H1 (cell line): ENCODE measurements around the gene BMERB1. TPM values are rescaled to one million over a fixed set of nuclear protein-coding genes. Genes with fewer than 3 reads are reported as not detected.

Experiments used
- CTCF ChIA-PET: fragments of 300-600 bp; sonication (Branson Sonifier 250); formaldehyde crosslinking; loops from one replicate; lab custom pipeline; 2021; ENCODE audit not compliant: partially characterized antibody; lab: Charles Lee
- POLR2A ChIA-PET: fragments of 300-600 bp; sonication (Branson Sonifier 250); formaldehyde crosslinking; loops from one replicate; lab custom pipeline; 2021; ENCODE audit warnings: inconsistent platforms; ENCODE audit not compliant: partially characterized antibody; lab: Charles Lee
- DNase-seq, 2 experiments: peaks; one replicate each; pipeline versions ENCODE4 v3.0.0 to v3.0.0-alpha.2; 2010 to 2022; ENCODE audit warnings: low spot score in 2 of 2, low read depth in 1 of 2, mixed read lengths in 1 of 2
- FAIRE-seq: peaks from 2 replicates; lab custom pipeline; 2011; peaks lifted over from hg19 to GRCh38; lab: Jason Lieb, UNC
- H2AFZ ChIP-seq: 2 replicates; pipeline ENCODE4 v1.8.1; 2012; ENCODE audit warnings: low read length, inconsistent platforms
- H2AK5ac ChIP-seq: 2 replicates; pipeline ENCODE4 v1.6.1; 2013; ENCODE audit warnings: low read depth, low read length
- H2BK120ac ChIP-seq: replicated peaks from 2 replicates; pipeline ENCODE3; 2013; ENCODE audit warnings: low read depth, low read length, inconsistent platforms
- H2BK12ac ChIP-seq: 2 replicates; pipeline ENCODE4 v1.6.1; 2013; ENCODE audit warnings: low read depth, low read length
- H2BK15ac ChIP-seq: 2 replicates; pipeline ENCODE4 v1.6.1; 2013; ENCODE audit warnings: low read length
- H2BK20ac ChIP-seq: 2 replicates; pipeline ENCODE4 v1.6.1; 2013; ENCODE audit warnings: low read length
- H2BK5ac ChIP-seq: 2 replicates; pipeline ENCODE4 v1.6.1; 2013; ENCODE audit warnings: low read depth, low read length
- H3K14ac ChIP-seq: 2 replicates; pipeline ENCODE4 v1.6.1; 2013; ENCODE audit warnings: inconsistent platforms; ENCODE audit not compliant: insufficient read length
- H3K18ac ChIP-seq: 2 replicates; pipeline ENCODE4 v1.6.1; 2013; ENCODE audit warnings: low read length; ENCODE audit errors: extremely low read depth
- H3K23ac ChIP-seq: 2 replicates; pipeline ENCODE4 v1.6.1; 2013; ENCODE audit warnings: inconsistent platforms; ENCODE audit not compliant: insufficient read length
- H3K23me2 ChIP-seq: 2 replicates; pipeline ENCODE4 v1.6.1; 2013; ENCODE audit warnings: low read depth, low read length
- H3K27ac ChIP-seq: 2 replicates; pipeline ENCODE4 v1.6.1; 2011; ENCODE audit warnings: low read depth, low read length, inconsistent platforms
- H3K27me3 ChIP-seq, 4 experiments: replicated peaks in 1 of 4; 1 replicate in 1 of 4; 2 replicates in 3 of 4; pipeline versions ENCODE4 v1.6.1 to v1.8.1; 2011 to 2013; ENCODE audit warnings: low read length in 3 of 4, mild to moderate bottlenecking in 3 of 4, inconsistent platforms in 2 of 4, mixed read lengths in 2 of 4, moderate library complexity in 1 of 4; ENCODE audit not compliant: control insufficient read depth in 3 of 4, insufficient read depth in 3 of 4; ENCODE audit errors: extremely low read depth in 1 of 4
- H3K36me3 ChIP-seq, 4 experiments: 2 replicates each; pipeline versions ENCODE4 v1.6.1 to v1.8.1; 2011 to 2013; ENCODE audit warnings: mild to moderate bottlenecking in 4 of 4, low read length in 3 of 4, moderate library complexity in 2 of 4, control low read depth in 1 of 4, inconsistent platforms in 1 of 4; ENCODE audit not compliant: insufficient read depth in 4 of 4, control insufficient read depth in 2 of 4
- H3K4ac ChIP-seq: replicated peaks from 2 replicates; pipeline ENCODE3; 2013; ENCODE audit warnings: low read length, low read depth, mixed read lengths, inconsistent platforms; ENCODE audit not compliant: insufficient read length
- H3K4me1 ChIP-seq, 4 experiments: replicated peaks in 1 of 4; 1 replicate in 1 of 4; 2 replicates in 3 of 4; pipeline versions ENCODE4 v1.6.1 to v1.8.1; 2011 to 2013; ENCODE audit warnings: low read length in 3 of 4, inconsistent platforms in 2 of 4, mixed read lengths in 1 of 4; ENCODE audit not compliant: insufficient read depth in 4 of 4, control insufficient read depth in 3 of 4
- H3K4me2 ChIP-seq, 2 experiments: 2 replicates each; pipeline versions ENCODE4 v1.6.1 to v1.8.1; 2011 to 2013; ENCODE audit warnings: low read depth in 2 of 2, low read length in 2 of 2, control low read depth in 1 of 2, inconsistent platforms in 1 of 2, mild to moderate bottlenecking in 1 of 2; ENCODE audit not compliant: insufficient read depth in 1 of 2
- H3K4me3 ChIP-seq, 4 experiments: fragments of 200-600, 300-600 bp in 1 of 4; sonication (generic), shearing (Covaris generic), sonication (Bioruptor Twin) in 1 of 4; 2 replicates each; pipeline versions ENCODE4 v1.5.1 to v1.8.1; 2011 to 2016; ENCODE audit warnings: low read length in 4 of 4, low read depth in 3 of 4, control low read depth in 2 of 4, inconsistent platforms in 2 of 4, mild to moderate bottlenecking in 2 of 4, mixed read lengths in 1 of 4, moderate library complexity in 1 of 4; ENCODE audit not compliant: insufficient read depth in 2 of 4; ENCODE audit errors: extremely low read depth in 1 of 4
- H3K56ac ChIP-seq: replicated peaks from 2 replicates; pipeline ENCODE3; 2013; ENCODE audit warnings: low read depth, mild to moderate bottlenecking, mixed read lengths, low read length, inconsistent platforms; ENCODE audit not compliant: insufficient read length
- H3K79me1 ChIP-seq: 2 replicates; pipeline ENCODE4 v1.6.1; 2013; ENCODE audit warnings: low read depth, low read length, control low read depth
- H3K79me2 ChIP-seq, 2 experiments: 2 replicates each; pipeline versions ENCODE4 v1.6.1 to v1.8.1; 2012 to 2013; ENCODE audit warnings: low read length in 2 of 2, mild to moderate bottlenecking in 2 of 2, inconsistent platforms in 1 of 2; ENCODE audit not compliant: insufficient read depth in 2 of 2, control insufficient read depth in 1 of 2
- H3K9ac ChIP-seq, 4 experiments: replicated peaks in 1 of 4; 1 replicate in 1 of 4; 2 replicates in 3 of 4; pipeline versions ENCODE4 v1.6.1 to v1.8.1; 2011 to 2013; ENCODE audit warnings: low read depth in 3 of 4, low read length in 3 of 4, control low read depth in 2 of 4, mild to moderate bottlenecking in 2 of 4, moderate library complexity in 2 of 4, inconsistent platforms in 1 of 4; ENCODE audit errors: extremely low read depth in 1 of 4
- H3K9me3 ChIP-seq, 2 experiments: 2 replicates each; pipeline versions ENCODE4 v1.6.1 to v1.8.1; 2012 to 2013; ENCODE audit warnings: mild to moderate bottlenecking in 2 of 2, moderate library complexity in 2 of 2, control low read depth in 1 of 2, inconsistent platforms in 1 of 2, low read depth in 1 of 2, low read length in 1 of 2, mixed read lengths in 1 of 2; ENCODE audit not compliant: insufficient read depth in 2 of 2
- H4K20me1 ChIP-seq, 2 experiments: replicated peaks in 1 of 2; 2 replicates each; pipeline versions ENCODE3 to v1.8.1; 2011 to 2013; ENCODE audit warnings: inconsistent platforms in 2 of 2, low read length in 2 of 2, mild to moderate bottlenecking in 1 of 2; ENCODE audit not compliant: insufficient read depth in 2 of 2, control insufficient read depth in 1 of 2
- H4K5ac ChIP-seq: 2 replicates; pipeline ENCODE4 v1.6.1; 2013; ENCODE audit warnings: low read length, low read depth, mixed read lengths, inconsistent platforms; ENCODE audit not compliant: insufficient read length
- H4K8ac ChIP-seq: 2 replicates; pipeline ENCODE4 v1.8.0; 2013; ENCODE audit warnings: mild to moderate bottlenecking, moderate library complexity, low read length, inconsistent platforms; ENCODE audit not compliant: insufficient read depth; ENCODE audit errors: extremely low read depth
- H4K91ac ChIP-seq: replicated peaks from 2 replicates; pipeline ENCODE3; 2013; ENCODE audit warnings: low read length, mixed read lengths, inconsistent platforms; ENCODE audit not compliant: insufficient read length
- CEBPB ChIP-seq: IDR thresholded peaks from 2 replicates; pipeline ENCODE4 v1.6.1; 2012; ENCODE audit warnings: low read depth, low read length
- KDM5A ChIP-seq: fragments of 200-600 bp; IDR thresholded peaks from 2 replicates; pipeline ENCODE4 v1.7.1; 2012; ENCODE audit warnings: mild to moderate bottlenecking, low read length, inconsistent platforms, mixed read lengths
- NANOG ChIP-seq: IDR thresholded peaks from 2 replicates; pipeline ENCODE4 v1.6.1; 2011; ENCODE audit warnings: low read length, low read depth, mild to moderate bottlenecking, inconsistent platforms; ENCODE audit not compliant: insufficient read depth, poor library complexity, severe bottlenecking
- POLR2AphosphoS5 ChIP-seq: IDR thresholded peaks from 2 replicates; pipeline ENCODE4 v1.6.1; 2011; ENCODE audit warnings: low read depth, low read length
- TBP ChIP-seq: IDR thresholded peaks from 2 replicates; pipeline ENCODE4 v1.6.1; 2011; ENCODE audit warnings: low read depth, low read length, improper control_type of control experiment
- TCF12 ChIP-seq: IDR thresholded peaks from 2 replicates; pipeline ENCODE4 v1.6.1; 2011; ENCODE audit warnings: low read depth, mild to moderate bottlenecking, low read length
- YY1 ChIP-seq: IDR thresholded peaks from 2 replicates; pipeline ENCODE4 v1.6.1; 2011; ENCODE audit warnings: low read depth, mild to moderate bottlenecking, low read length
- WGBS, 2 experiments: shearing (Covaris generic) in 1 of 2; methylation state at CpG; one replicate each; pipeline versions ENCODE4 v1.1.6 to v1.1.7; 2013 to 2015; ENCODE audit warnings: low lambda C conversion rate in 2 of 2, mixed read lengths in 2 of 2, inconsistent platforms in 1 of 2, low coverage in 1 of 2, missing lambda C conversion rate in 1 of 2; ENCODE audit not compliant: insufficient replicate concordance in 2 of 2, insufficient coverage in 1 of 2, insufficient read length in 1 of 2; ENCODE audit errors: extremely low coverage in 1 of 2, missing lambda C conversion rate in 1 of 2; 5-methylcytosine and 5-hydroxymethylcytosine counted together
- polyA plus RNA-seq, 7 experiments: library from polyadenylated mRNA; depleted of rRNA in 3 of 7; stranded (reverse) in 5 of 7; unstranded in 2 of 7; fragments of >200 nt in 5 of 7; fragments of 200-250 nt in 2 of 7; gene quantifications; 1 replicate in 5 of 7; 2 replicates in 1 of 7; 4 replicates in 1 of 7; pipeline versions ENCODE4 v1.2.1 to v1.2.3, GENCODE V29; 2011 to 2013; ENCODE audit warnings: missing spikeins in 2 of 7, mixed read lengths in 2 of 7
- total RNA-seq: library from RNA; stranded (reverse); fragmentation: NEBNext Ultra II Directional; extraction: Animal tissue kit (Norgen Biotek cat#: 25700); gene quantifications from 2 replicates; pipeline ENCODE4 v1.2.1, GENCODE V29; 2021

BMERB1 gene
- total and polyA plus RNA-seq, 2 of the 8 experiments (the other 6 are each of a cell fraction or from before 2014, with no cell fraction given): 23.5 to 27.1 TPM

DNA sequence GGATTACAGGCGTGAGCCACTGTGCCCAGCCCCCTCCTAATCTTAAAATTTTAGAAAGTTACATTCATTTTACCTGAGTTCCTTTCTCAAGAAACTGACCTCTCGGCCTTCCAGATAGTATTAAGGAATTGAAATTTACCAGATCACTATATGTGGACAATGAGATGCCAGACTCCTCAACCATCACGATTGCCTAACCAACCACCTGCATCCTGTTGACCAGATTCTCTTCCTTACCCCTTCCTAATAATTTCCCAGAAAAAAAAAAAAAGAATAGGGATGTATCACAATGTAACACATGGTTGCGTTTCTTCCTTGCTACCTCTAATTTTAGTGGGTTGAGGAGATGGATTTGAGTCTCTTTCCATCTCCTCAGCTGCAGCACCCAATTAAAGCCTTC is 72.1 kb downstream of the BMERB1 start:
- Histone ChIP-seq H3K9me3 (no peaks in the 10 kb centered on the region), H2AFZ (no peak overlapping the region), H3K18ac (no peak overlapping the region), H3K4me3 (no peak overlapping the region), H4K91ac (no peak overlapping the region), H3K9ac (no peak overlapping the region), H3K4me1 (peaks cover 8 to 18% (median 13%) of the 10 kb centered on the region in 4 experiments; a peak in 6 of 7 replicates), H3K79me1 (no peaks in the 10 kb centered on the region), H3K36me3 (no peaks in the 10 kb centered on the region), H3K23me2 (no peaks in the 10 kb centered on the region), H4K5ac (no peak overlapping the region), H3K27ac (no peak overlapping the region), H2BK5ac (no peak overlapping the region), H3K27me3 (no peaks in the 10 kb centered on the region), H3K23ac (no peak overlapping the region), H2BK120ac (no peak overlapping the region), H2AK5ac (no peak overlapping the region), H3K56ac (no peak overlapping the region), H4K20me1 (no peaks in the 10 kb centered on the region), H3K4ac (no peak overlapping the region), H2BK12ac (no peak overlapping the region), H2BK20ac (no peak overlapping the region), H3K79me2 (no peaks in the 10 kb centered on the region), H3K4me2 (no peak overlapping the region), H3K14ac (no peak overlapping the region), H2BK15ac (no peak overlapping the region), H4K8ac (no peak overlapping the region)
- DNase-seq (no peak), FAIRE-seq (no peak)
- TF ChIP-seq CEBPB: no peak
- no peak for TF ChIP-seq TBP
- no peak for TF ChIP-seq NANOG
- no peak for TF ChIP-seq TCF12
- no peak for TF ChIP-seq KDM5A
- TF ChIP-seq POLR2AphosphoS5: no peak
- TF ChIP-seq YY1: no peak
- WGBS, 2 experiments: 87% methylated on average over 4 of the region's 4 CpGs; no CpG with 5 or more reads in 1 of the 2 experiments
- POLR2A ChIA-PET: interaction anchor here (1.1 kb wide), 1 partner anchor 10 kb away, joined by 3 read pairs; no protein-coding TSS in a partner anchor
- CTCF ChIA-PET: no interaction called here
